Stimulated activated CD4-positive, alpha-beta T cell treated with anti-CD3 and anti-CD28 coated beads, Interleukin-2, amount 100 ng/mL, for 48 hours (primary cell): Measurements from ENCODE around the gene LAP3.
"Not testable (repeated sequence)": the region's sequence is repeated elsewhere in the genome, so short reads cannot be mapped to it uniquely, and the experiment has no call there.

Source experiments
- DNase-seq, 2 donors: peaks; one replicate each; pipeline ENCODE4 v3.0.0-alpha.2; 2020

The LAP3 gene

DNA sequence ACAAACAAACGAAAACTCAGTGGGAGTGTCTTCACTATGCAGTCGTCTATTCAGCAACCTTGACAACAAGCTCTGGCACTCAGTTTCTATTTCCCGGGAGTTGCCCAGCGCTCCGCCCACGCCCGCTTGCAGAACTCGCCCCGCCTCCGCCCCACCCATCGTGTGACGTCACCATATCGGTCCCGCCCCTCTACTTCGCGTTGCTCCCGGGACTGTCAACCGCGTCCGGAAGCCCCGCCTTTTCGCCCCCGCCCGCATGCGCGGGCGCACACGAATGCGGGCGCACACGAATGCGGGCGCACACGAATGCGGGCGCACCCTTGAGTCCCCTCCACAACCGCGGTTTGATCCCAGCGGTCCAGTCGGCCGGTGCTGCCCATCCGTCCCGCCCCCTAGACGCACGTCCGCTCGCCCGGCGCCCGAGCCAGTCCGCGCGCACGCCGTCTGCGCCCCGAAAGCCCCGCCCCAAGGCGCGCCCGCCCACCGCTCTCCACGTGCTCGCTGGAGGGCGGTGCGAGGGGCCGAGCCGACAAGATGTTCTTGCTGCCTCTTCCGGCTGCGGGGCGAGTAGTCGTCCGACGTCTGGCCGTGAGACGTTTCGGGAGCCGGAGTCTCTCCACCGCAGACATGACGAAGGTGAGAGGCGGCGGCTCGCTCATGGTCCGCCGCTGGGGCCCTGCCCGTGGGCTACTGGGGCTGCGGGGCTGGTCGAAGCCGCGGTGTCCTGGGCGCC is at the start of gene LAP3:
Gene LAP3 (plus strand): TSS at position 267 of the 733 bp plus-strand sequence. CDS start 268 bp downstream, at position 535.
- DNase-seq, result peak; percentile 99 to 100

DNA sequence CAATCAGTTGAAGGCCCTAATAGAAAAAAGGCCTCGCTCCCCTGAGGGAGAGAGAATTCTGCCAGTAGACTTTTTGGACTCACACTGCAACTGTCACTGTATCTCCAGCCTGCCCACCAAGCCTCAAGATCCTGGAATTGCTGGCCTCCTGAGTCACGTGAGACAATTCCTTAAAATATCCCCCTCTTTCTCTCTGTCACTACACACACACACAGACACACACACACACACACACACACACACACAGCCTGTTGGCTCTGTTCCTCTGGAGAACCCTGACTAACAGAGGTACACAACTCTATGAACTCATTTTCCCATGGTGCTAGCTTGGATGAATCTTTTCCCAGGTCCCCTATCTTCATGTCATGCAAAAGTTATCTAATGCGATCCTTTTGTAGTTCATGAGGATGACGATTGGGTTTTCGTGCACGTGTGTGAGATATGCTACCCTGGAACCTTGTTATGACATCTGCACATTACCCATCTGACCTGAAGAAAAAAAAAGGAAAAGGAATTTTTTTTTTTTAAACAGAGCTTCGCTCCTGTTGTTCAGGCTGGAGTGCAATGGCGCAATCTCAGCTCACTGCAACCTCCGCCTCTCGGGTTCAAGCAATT is 48.3 kb upstream of the LAP3 start:
- DNase-seq, result no peak

DNA sequence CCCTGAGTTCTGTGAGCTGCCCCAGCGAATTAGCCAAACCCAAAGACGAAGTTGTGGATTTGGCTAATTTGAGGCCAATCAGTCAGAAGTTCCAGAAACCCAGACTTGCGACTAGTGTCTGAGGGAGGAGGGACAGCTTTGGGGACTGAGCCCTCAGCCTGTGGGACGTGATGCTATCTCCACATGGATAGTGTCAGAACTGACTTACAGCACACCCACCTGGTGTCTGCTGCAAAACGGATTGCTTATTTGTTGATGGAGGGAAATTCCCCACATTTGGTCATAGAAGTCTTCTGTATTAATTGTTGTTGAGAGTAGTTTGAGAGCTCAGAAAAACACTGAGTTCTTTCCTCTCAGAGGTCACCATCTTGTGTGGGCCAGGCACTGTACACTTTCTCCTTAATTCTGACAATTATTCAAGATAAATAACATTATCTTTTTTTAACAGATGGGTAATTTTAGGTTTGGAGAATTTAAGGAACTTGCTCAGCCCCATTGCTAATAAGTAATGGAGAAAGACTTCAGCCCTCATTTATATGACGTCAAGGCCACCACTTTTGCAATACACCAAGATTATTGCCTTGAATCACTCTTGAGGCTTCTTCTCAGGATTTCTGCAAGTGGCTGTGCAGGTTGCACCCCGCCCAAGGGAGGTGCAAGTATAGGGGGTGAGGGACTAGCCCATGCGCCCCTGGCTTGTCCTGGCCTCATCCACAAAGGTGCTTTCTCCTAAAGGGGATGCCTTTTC is 45.3 kb upstream of the LAP3 start:
- no peak for DNase-seq

DNA sequence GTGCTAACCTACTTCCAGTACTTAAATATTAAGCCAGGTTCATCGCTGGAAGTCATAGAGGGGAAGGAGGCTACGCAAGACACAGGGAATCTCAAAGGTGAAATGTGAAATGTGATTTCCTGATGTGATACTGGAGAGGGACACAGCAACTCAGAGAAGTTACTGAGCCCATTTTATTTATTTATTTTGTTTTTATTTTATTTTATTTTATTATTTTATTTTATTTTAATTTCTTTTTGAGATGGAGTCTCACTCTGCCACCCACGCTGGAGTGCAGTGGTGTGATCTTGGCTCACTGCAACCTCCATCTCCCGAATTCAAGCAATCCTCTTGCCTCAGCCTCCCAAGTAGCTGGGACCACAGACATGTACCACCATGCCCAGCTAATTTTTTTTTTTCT is 42.3 kb upstream of the LAP3 start:
- DNase-seq, result no peak

DNA sequence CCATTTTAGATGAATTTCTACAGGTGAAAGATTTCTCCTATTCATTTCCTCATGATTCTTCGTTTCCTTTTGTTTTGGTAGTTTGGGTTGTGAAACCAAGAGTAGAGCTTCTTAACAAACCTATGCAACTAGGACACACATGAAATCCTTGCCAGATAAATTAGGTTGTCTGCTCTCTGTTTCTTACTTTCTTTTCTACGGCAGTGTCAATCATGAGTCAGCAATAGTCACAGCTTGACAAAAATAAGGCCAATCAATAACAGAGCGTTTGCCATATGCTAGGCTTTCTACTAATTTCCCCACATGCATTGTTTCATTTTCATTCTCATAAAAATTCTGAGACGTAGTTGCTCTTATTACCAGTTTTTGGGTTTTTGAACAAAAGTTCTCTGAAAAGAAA is 41.8 kb upstream of the LAP3 start:
- DNase-seq, result no peak

DNA sequence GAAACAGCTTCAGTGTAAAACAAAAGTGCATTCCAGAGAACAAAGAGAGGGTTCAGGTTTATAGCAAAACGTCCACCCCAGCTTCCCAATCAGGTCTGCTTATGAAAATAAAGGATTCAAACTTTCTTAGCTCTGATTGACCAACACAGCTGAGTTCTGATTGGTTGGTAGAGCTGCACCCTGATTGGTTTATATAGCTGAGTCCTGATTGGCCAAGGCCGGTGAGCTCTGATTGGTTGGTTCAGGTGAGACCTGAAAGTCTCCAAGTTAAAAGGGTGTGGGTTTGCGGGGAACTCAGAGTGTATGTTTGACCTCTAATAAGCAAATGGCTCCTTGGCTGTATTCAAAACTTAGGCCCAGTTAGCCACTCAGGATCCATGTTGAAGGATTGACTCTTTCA is 41.1 kb upstream of the LAP3 start:
- no peak for DNase-seq

DNA sequence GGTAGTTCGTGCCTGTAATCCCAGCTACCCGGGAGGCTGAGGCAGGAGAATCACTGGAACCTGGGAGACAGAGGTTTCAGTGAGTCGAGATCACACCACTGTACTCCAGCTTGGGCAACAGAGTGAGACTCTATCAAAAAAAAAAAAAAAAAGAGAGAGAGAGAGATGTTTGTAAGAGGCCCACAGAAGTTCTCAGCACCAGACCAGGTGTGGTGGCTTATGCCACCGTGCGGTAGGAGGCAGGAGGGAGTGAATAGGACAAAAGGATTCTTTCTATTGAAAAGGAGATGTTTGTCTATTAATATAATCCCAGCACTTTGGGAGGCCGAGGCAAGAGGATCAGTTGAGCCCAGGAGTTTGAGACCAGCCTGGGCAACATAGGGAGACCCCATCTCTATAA is 39.9 kb upstream of the LAP3 start:
- DNase-seq, result not testable (repeated sequence)

DNA sequence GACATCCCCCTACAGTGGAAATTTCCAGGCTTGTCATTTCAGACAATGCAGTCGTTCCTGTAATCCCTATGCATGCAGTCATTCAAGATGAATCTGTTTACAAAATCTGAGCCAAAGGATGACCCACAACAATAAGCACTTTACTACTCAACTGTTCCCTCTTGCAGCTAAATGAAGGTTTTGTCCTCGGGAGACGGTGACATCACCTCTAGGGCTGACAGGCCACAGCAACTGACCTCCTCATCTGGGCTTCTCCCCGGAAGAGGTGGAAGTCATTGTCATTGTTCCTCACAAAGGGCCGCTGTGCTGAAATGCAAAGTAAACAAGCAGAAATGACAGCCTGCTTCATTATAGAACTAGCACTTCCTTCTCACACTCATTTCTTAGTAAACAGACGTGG is 32.8 kb upstream of the LAP3 start:
- DNase-seq, result no peak

DNA sequence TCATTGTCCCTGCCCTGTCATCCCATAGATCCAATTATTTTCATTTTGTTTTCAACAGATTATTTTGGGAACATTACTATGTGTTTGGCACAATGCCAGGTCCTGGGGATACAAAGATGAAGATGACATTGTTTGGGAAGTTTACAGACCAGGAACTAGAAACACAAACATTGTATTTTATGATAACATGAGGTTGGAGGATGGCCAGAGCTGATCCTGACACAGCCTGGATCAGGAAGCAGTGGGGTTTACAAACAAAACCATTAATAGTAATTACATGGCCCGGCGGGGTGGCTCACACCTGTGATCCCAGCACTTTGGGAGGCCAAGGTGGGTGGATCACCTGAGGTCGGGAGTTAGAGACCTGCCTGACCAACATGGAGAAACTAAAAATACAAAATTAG is 32.2 kb upstream of the LAP3 start:
- no peak for DNase-seq

DNA sequence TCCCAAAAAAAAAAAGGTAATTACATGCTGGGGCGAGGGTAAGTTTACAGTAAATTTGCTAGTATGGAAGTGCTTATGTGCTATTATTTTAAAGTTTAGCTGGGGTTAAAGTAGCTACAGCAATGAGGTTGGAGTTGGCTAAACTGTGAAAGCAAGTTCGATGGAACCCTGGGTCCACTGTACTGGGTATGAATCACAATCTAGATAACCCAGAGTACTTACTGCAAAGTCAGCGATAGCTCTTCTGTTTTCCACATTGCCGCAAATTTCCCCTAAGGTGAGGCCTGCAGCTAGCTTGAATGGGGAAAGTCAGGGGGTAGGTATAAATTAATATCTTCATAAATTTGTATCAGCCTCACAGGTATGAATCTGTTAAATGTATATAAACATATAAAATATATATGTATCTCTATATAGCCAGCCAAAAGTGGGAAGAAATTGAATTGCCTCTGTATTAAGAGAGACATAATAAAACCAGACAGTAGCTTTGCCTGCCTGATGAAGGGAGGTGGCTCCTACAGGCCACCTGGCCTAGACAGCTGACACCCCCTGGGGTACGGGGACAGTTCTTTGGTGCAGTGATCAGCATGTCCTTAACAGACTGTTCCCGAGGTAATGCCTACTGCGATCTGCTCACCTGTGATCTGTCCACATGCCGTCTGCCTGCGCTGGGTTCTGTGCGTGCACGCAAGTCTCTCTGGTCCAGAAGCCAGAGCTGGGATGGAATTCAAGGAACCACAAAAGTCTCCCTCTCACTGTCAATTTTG is 31.4 kb upstream of the LAP3 start:
- no peak for DNase-seq

DNA sequence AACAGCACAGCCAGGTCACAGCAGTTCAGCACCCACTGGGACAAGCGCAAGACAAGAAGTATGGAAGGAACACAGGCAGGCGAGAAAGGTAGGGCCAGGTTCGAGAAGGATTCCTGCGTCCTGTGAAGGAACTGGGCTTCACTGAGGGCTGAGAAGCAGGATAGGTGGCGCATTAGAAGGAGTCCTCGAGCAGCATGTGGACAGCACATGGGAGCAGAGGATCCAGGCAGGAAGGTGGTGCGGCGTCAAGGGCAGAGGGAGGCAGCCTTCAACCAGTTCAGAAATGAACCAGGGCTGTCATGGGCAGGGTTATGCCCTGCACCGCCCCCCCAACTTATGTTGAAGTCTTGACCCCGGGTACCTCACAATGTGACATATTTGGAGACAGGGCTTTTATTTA is 30.8 kb upstream of the LAP3 start:
- no peak for DNase-seq

DNA sequence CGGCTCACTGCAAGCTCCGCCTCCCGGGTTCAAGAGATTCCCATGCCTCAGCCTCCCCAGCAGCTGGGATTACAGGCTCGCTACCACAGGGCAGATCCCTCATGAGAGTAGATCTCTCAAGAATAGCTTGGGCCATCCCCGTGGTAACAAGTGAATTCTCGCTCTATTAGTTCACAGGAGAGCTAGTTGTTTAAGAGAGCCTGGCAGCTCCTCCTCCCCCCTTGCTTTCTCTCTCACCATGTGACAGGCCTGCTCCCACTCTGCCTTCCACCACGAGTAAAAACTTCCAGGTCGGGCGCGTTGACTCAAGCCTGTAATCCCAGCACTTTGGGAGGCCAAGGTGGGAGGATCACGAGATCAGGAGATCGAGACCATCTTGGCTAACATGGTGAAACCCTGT is 30.3 kb upstream of the LAP3 start:
- DNase-seq, result no peak

DNA sequence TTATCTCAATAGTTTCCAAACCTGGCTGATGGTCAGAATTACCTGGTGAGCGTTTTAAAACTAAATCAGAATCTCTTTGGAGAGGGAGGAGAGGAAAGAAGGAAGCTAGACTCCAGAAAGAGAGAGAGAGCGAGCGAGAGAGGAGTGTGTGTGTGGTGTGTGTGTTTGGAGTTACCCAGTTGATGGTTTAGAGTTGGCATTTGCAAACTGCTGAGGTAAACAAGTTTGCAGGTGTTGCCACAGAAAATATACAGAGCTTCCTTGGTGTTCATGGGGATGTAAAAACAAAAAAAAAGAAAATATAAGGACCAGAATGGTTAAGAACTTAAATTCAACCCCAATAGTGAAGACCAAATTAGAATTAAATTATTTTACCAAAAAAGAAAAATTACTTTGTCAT is 26.4 kb upstream of the LAP3 start:
- DNase-seq, result no peak

DNA sequence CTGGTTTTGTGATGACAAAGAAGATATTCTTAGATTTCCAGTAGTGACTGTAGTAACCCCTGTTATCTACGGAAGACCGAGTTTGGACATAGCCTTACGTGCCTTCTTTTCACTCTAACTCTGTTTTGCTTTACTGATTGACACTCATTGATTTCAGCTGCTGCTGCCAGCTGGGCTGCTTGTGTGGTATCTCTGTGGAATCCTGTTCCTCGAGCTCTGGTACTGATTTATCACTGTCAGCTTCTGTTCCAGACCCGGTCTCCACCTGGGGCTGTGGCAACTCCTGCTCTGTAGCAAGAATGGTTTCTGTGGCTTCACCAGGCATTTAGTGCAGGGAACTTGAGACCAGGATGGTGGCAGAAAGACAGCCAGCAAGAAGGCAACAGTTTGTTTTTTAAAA is 24.6 kb upstream of the LAP3 start:
- DNase-seq, result no peak

DNA sequence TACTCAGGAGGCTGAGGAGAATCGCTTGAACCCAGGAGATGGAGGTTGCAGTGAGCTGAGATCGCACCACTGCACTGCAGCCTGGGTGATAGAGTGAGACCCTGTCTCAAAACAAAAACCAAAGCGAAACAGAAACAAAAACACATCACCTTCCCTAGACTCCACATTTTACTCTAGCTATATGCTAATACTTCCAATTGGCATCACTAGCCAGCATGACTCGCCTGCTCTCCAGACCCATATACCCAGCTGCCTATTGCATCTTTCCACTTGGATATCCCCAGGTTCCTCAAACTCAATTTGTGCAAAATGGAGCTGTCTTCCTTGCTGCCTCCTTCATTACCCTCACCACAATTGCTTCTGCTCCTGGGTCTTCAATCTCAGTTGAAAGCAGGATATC is 22.4 kb upstream of the LAP3 start:
- no peak for DNase-seq

DNA sequence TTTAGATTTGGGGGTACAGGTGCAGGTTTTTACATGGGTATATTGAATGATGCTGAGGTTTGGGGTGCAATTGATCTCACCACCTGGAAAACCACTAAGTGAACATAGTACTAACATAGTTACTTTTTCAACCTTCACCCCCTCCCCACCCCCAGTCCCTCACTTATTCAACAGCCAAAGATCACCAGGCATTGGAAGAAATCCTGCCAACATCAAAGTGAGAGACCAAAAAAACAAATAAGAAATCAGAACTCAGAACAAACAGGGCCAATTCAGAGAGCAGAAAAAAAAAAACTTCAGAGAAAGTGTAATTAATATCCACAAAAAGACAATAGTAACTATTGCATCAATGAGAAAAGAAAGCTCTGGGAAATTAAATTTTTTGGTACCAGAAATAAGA is 20.5 kb upstream of the LAP3 start:
- DNase-seq, result no peak

DNA sequence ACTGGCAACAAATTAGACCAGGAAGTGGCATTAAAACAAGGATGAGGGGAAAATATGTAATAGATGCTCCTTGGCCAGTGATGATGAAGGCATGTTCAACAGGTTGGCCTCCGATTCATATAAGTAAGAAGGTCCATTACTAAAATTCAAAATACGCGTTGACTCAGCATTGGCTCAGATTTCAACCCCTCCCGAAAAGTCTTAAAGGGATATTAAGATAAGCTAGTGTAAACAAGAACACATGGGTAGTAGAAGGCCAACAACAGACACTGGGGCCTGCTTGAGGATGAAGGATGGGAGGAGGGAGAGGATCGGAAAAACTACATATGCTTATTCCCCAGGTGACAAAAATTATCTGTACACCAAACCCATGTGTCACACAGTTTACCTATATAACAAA is 19.1 kb upstream of the LAP3 start:
- no peak for DNase-seq

DNA sequence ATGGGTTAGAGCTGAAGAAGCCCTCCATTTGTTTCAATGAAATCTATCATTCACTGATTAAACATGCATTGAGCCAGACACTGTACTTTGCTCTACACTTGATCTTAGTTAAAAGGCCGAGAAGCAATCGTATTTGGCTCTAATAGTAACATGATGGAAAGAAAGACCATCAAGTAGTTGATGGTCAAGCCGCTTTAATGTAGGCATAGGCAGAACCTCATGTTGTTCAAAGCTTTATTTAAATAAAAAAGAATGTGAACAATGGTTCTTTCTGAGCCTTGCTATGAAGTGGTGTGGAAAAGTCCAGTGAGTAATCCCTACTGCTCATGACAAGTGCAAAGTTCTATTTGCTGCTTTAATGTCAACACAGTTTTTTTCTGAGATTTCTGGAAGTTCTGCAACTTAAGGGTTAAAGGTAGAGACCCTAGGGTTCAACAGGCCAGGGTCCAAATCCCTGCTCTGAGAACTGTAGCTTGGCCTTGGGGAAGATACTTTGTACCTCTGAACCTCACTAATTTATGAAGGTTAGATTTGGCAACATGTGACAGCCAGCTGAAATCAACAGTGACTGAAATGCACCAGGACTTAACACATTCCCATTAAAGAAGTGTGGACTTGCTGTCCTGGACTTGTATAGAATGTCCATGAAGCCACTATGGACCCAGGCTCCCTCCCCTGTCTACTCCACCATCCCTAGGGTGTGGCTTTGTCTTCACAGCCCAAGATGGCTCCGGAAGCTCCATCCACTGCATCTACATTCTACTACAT is 17.9 kb upstream of the LAP3 start:
- DNase-seq, result no peak

DNA sequence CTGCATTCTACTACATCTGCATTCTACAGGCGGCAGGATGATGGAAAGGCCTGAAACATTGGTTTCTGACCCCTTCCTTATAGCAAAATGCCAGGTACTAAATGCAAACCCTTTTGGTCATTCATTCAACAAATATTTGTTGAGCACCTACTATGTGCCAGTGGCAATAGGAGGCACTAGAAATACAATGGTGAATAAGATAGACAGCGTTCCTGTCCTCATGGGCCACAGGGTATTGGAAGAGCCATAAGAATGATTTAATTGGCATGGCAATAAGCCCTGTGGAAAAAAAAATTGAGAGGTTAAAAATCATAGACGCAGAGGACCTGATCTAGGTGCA is 17.3 kb upstream of the LAP3 start:
- DNase-seq, result no peak

DNA sequence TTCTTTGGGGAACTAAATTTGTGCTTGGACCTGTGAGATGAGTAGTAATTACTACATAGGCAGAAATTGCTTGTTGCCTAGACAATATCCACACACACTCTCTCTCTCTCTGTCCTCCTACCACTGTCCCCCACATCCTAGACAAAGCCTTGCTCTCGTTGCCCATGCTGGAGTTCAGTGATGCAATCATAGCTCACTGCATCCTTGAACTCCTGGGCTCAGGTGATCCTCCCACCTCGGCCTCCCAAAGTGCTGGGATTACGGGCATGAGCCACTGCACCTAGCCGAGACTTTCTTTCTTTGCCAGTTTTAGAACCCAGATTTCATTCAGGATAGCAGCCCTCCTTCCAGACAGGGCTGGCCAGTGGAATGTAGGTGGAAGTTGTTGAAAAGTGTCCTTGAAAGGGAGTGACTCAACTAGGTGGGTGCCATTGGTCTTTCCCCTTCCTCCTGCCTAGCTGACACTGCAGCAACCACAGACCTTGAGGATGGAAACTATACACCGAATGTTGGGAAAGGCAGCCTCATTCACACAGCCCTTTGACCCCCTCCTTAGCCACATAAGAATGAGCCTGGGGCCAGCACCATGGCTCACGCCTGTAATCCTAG is 16.8 kb upstream of the LAP3 start:
- no peak for DNase-seq

DNA sequence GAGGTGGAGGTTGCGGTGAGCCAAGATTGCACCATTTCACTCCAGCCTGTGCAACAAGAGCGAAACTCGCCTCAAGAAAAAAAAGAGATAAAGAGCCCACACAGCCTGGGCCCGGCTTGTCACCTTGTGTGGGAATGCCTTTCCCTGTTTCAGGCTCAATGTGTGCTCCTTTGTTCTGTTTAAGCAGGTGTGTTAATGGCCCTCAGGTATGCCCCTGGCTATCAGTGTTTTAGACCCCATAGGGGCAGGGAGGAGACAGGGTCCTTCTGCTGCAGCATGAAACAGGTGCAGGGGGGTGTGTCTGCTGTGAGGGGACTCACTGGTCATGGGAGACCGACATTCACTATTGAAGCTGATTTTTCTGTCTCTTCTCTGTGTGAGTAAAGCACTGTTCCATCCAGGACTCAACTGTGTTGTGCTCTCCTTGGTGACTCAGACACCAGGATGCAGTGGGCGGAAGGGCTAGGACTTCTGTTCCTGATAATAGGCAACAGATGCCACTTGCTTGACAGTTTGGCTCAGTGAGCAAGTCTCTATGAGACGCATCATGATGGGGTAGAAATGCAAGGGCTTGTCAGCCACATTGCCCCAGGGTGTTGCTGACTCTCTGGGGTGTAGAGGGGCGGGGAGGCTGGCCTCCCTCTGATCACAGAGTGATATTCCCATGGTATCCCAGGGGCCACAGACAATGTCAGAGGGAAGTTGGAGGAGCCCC is 15.6 kb upstream of the LAP3 start:
- DNase-seq, result no peak

DNA sequence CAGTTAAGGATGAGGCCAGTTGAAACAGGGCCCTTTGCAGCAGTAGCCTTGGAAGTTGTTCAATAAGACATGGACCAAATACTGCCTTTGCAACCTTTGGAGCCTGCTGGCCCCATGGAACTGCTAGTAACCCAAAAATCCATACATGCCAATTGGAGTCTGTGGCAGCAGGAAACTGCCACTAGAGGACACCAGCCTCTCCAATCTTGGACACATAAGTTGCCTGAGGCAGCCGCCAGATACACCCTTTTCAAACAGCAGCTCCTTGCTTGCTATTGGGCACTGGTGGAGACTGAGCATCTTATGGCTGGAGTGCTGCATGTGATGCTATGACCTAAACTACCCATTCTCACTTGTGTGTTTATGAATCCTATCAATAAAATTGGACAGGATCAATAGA is 14.8 kb upstream of the LAP3 start:
- DNase-seq, result no peak
